ENCODE measurements around the gene CADM2. TPM values are rescaled to one million over a fixed set of nuclear protein-coding genes. Genes with fewer than 3 reads are reported as not detected.

CADM2 gene
- total RNA-seq, 1 experiment from 2014 or later: 10.9 TPM

DNA sequence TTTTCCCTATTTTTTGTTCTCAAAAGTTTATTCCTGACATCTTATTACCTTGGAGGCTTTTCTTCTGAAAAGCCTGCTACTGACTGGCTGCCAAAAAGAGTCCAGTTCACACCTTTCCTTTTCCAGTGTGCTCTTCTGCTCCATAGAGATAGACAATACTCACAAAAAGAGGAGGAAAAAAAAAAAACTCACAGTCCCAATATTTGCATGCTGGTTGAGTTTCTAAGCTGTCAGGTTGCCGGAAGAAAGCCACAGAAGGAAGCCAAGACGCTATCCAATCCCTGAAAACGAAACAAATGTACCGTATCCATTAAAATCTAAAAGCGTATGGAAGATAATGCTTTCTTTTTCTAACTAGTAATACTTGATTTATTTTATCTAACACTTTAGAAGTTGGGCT is 299.5 kb downstream of the CADM2 start:
- Histone ChIP-seq H4K8ac (replicated peaks; ENCODE audit: insufficient read length, low read depth, low read length) (no peak overlapping the region), H3K27ac (ENCODE audit: insufficient read length, low read depth, low read length) (no peak overlapping the region), H3K9ac (ENCODE audit: extremely low read depth, insufficient read length, low read length) (no peak overlapping the region), H2BK20ac (ENCODE audit: low read depth, low read length, poor library complexity, severe bottlenecking) (no peak overlapping the region), H4K5ac (ENCODE audit: insufficient read length, low read depth, low read length) (no peak overlapping the region), H3K23ac (ENCODE audit: insufficient read length, low read depth, low read length) (no peak overlapping the region), H3K79me1 (ENCODE audit: insufficient read depth, low read depth, low read length, poor library complexity, severe bottlenecking) (no peaks in the 10 kb centered on the region), H3K9me3 (ENCODE audit: control insufficient read depth, low read depth, low read length) (no peaks in the 10 kb centered on the region), H3K14ac (ENCODE audit: insufficient read depth, low read length) (no peak overlapping the region), H4K20me1 (ENCODE audit: control insufficient read depth, insufficient read depth, insufficient read length) (no peaks in the 10 kb centered on the region), H2AFZ (ENCODE audit: low read length) (no peak overlapping the region), H4K91ac (ENCODE audit: insufficient read length, low read depth, low read length) (no peak overlapping the region), H3K4me1 (ENCODE audit: insufficient read depth, low read length) (no peaks in the 10 kb centered on the region), H3K4ac (ENCODE audit: low read depth, low read length) (no peak overlapping the region), H3K18ac (ENCODE audit: insufficient read length, low read depth, low read length) (no peak overlapping the region), H3K56ac (ENCODE audit: insufficient read length, low read depth, low read length) (no peak overlapping the region), H2BK5ac (ENCODE audit: insufficient read length, low read length) (no peak overlapping the region), H2BK12ac (ENCODE audit: insufficient read length, low read depth, low read length) (no peak overlapping the region), H3K23me2 (ENCODE audit: insufficient read length, low read depth, low read length, poor library complexity, severe bottlenecking) (no peaks in the 10 kb centered on the region), H3K27me3 (ENCODE audit: insufficient read depth, low read length) (no peaks in the 10 kb centered on the region), H2AK5ac (ENCODE audit: insufficient read length, low read length) (no peak overlapping the region), H2BK15ac (ENCODE audit: low read depth, low read length) (no peak overlapping the region), H3T11ph (ENCODE audit: low read length) (no peak overlapping the region), H2BK120ac (ENCODE audit: low read depth, low read length, poor library complexity, severe bottlenecking) (no peak overlapping the region), H3K4me2 (ENCODE audit: insufficient read depth, insufficient read length, low read length) (no peak overlapping the region), H3K79me2 (ENCODE audit: insufficient read depth, low read length) (no peaks in the 10 kb centered on the region)
- H3K27me3 Mint-ChIP-seq (ENCODE audit: low read depth): no peaks in the 10 kb centered on the region
- no peak for DNase-seq
- H3K4me1 Mint-ChIP-seq: peaks cover 6 to 8% of the 10 kb centered on the region in 2 experiments; a peak in 2 of 4 replicates
- no peak overlapping the region for H3K4me3 Mint-ChIP-seq
- no peaks in the 10 kb centered on the region for H3K9me3 Mint-ChIP-seq
- no peaks in the 10 kb centered on the region for H3K36me3 Mint-ChIP-seq (ENCODE audit: insufficient read depth in 1 of 3, low read depth in 3 of 3)
- TF ChIP-seq, protein P1, sequence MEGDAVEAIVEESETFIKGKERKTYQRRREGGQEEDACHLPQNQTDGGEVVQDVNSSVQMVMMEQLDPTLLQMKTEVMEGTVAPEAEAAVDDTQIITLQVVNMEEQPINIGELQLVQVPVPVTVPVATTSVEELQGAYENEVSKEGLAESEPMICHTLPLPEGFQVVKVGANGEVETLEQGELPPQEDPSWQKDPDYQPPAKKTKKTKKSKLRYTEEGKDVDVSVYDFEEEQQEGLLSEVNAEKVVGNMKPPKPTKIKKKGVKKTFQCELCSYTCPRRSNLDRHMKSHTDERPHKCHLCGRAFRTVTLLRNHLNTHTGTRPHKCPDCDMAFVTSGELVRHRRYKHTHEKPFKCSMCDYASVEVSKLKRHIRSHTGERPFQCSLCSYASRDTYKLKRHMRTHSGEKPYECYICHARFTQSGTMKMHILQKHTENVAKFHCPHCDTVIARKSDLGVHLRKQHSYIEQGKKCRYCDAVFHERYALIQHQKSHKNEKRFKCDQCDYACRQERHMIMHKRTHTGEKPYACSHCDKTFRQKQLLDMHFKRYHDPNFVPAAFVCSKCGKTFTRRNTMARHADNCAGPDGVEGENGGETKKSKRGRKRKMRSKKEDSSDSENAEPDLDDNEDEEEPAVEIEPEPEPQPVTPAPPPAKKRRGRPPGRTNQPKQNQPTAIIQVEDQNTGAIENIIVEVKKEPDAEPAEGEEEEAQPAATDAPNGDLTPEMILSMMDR (conservative IDR thresholded peaks at IDR 0.05): no peak
- H3K27ac Mint-ChIP-seq: peak overlapping the region in 1 of 3 experiments; percentile 69; a peak in 2 of 7 replicates
- WGBS (ENCODE audit: extremely low coverage, insufficient read length, low lambda C conversion rate): no CpG with 5 or more reads among the region's 5 CpGs

Data from H9 (cell line).